ENCODE results near the gene NTM.

Gene NTM

GRCh38 chr11:131776211-131776610 lies 405.8 kb downstream of the NTM start:
- no peak for DNase-seq (ENCODE audit: low read depth)
- H3K4me3 ChIP-seq (ENCODE audit: low read depth, low read length) = no peak overlapping the region
- TF ChIP-seq CTCF (IDR thresholded peaks at IDR 0.05; ENCODE audit: insufficient read depth, low read depth, low read length, missing control alignments) = no peak

DNA sequence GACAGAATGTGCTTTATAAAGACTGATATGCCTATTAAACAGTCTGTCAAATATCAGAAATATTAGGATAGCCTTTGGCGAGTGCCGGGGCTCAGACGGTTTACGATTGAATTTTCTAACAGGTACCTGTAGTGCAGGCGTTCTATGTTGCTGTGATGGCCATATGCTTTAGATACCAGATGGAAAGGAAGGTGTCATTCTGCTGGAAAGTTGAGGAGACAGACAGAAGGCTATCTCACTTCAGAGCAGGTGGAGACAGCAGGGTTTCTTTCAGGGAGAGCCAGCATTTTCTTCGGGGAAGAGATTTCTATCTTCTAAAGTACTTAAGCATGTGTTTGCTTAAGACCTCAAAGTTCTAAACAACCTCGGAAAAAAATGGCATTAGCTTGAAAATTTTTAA lies 415.4 kb downstream of the NTM start:
- no peak for TF ChIP-seq CTCF (IDR thresholded peaks at IDR 0.05; ENCODE audit: insufficient read depth, low read depth, low read length, missing control alignments)
- DNase-seq (ENCODE audit: low read depth) = no peak
- no peak overlapping the region for H3K4me3 ChIP-seq (ENCODE audit: low read depth, low read length)

GRCh38 chr11:131787119-131787518 lies 416.7 kb downstream of the NTM start:
- no peak for TF ChIP-seq CTCF (IDR thresholded peaks at IDR 0.05; ENCODE audit: insufficient read depth, low read depth, low read length, missing control alignments)
- no peak for DNase-seq (ENCODE audit: low read depth)
- no peak overlapping the region for H3K4me3 ChIP-seq (ENCODE audit: low read depth, low read length)

DNA sequence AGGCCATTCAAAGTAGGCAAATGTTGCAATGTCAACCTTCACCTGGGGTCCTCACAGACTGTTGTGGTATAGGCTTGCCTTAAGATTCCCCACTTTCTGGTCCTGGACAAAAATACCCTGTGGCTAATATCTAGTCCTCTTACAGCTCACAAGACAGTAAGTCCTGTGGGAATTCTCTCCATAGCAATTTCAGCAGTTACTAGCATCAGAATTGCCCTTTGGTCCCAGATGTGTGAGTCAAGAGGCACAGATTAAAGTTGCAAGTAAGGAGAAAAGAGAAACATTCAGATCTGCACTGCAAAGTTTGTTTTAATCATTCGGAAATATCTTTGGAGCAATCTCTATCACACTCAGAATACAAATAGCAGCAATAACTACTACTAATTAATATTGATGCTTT lies 420.2 kb downstream of the NTM start:
- no peak for TF ChIP-seq CTCF (IDR thresholded peaks at IDR 0.05; ENCODE audit: insufficient read depth, low read depth, low read length, missing control alignments)

DNA sequence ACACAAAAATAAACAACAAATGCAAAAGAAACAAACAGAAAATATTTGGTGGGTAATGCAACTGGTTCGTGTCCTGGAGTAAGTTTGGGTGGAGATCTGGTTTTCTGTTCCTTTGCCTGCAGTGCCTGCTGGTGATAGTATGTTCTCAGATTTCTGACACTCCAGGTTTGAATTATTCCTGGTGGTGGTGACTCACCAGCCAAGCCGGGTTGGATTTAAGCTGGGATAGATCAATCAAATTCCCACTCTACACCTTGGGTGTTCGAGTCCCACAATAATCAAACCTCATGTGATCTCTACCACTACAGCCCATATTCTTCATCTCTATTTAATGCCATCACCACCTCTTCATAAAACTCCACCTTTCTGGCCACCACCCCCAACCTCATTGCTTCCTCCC lies 421.8 kb downstream of the NTM start:
- DNase-seq (ENCODE audit: low read depth) = no peak
- H3K4me3 ChIP-seq (ENCODE audit: low read depth, low read length) = no peak overlapping the region
- TF ChIP-seq CTCF (IDR thresholded peaks at IDR 0.05; ENCODE audit: insufficient read depth, low read depth, low read length, missing control alignments) = no peak

More for the DNA sequence above, 420.2 kb downstream of the NTM start:
- no peak for DNase-seq (ENCODE audit: low read depth)
- H3K4me3 ChIP-seq (ENCODE audit: low read depth, low read length) = no peak overlapping the region

DNA sequence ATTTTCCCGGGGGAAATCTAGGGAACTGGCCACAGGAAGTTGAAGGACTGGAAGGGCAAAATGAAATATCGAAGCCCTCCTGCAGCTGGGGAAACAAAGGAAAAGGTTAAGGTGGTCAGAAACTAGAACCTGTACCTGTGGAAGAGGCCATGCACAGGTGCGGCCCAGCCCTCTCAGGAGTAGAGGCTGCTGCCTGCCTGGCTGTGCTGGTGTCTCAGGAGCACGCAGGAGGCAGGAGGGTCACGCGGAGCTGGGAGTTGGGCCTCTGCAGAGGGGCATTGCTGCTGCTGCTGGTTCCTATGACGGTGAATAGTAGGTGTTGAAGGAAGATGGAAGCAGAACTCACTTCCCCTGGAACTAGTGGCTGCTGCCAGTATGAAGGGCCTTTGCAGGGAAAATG lies 425.7 kb downstream of the NTM start:
- no peak for TF ChIP-seq CTCF (IDR thresholded peaks at IDR 0.05; ENCODE audit: insufficient read depth, low read depth, low read length, missing control alignments)
- no peak overlapping the region for H3K4me3 ChIP-seq (ENCODE audit: low read depth, low read length)
- no peak for DNase-seq (ENCODE audit: low read depth)

DNA sequence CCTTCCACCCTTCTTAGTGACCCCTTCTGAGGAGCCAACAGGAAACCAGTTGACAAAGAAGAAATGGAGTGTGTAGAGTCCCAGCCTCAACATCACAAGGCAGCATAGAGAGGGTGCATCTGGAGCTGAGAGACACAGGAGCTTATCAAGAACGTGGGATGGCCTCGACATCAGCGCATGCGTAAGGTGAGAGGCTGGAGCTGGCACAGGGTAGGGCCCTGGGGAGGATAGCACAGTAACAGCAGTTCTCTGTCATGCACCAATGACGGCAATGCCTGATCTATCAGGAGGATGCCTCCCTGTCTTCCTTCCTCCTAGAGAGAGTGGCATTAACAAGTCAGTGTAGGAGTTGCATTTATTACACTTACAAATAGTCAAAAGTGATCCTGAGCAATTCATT lies 426.1 kb downstream of the NTM start:
- no peak overlapping the region for H3K4me3 ChIP-seq (ENCODE audit: low read depth, low read length)
- no peak for TF ChIP-seq CTCF (IDR thresholded peaks at IDR 0.05; ENCODE audit: insufficient read depth, low read depth, low read length, missing control alignments)
- no peak for DNase-seq (ENCODE audit: low read depth)

All from GM12865 (cell line).